Progenitor cell of endocrine pancreas (in vitro differentiated cells): ENCODE data around the gene SV2A. TPM values are rescaled to one million over a fixed set of nuclear protein-coding genes. Genes with fewer than 3 reads are reported as not detected.
"Not testable (repeated sequence)": the region's sequence is repeated elsewhere in the genome, so short reads cannot be mapped to it uniquely, and the experiment has no call there.

ENCODE experiments used
- DNase-seq: peaks from one replicate; pipeline ENCODE4 v3.0.0; 2021; ENCODE audit warnings: low spot score; ENCODE audit not compliant: unreplicated experiment
- H3K27ac Mint-ChIP-seq: 2 replicates; pipeline ENCODE4 v1.8.0; 2021; ENCODE audit warnings: mild to moderate bottlenecking, moderate library complexity, mixed read lengths
- H3K27me3 Mint-ChIP-seq: 2 replicates; pipeline ENCODE4 v1.8.0; 2021; ENCODE audit warnings: mixed read lengths
- H3K36me3 Mint-ChIP-seq: 2 replicates; pipeline ENCODE4 v1.8.0; 2022; ENCODE audit warnings: mixed read lengths; ENCODE audit not compliant: insufficient read depth
- H3K4me1 Mint-ChIP-seq: 2 replicates; pipeline ENCODE4 v1.8.0; 2021; ENCODE audit warnings: low read depth, mixed read lengths
- H3K4me3 Mint-ChIP-seq: 2 replicates; pipeline ENCODE4 v1.8.0; 2021; ENCODE audit warnings: low read depth, mild to moderate bottlenecking, moderate library complexity, mixed read lengths
- H3K9me3 Mint-ChIP-seq: 2 replicates; pipeline ENCODE4 v1.8.0; 2021; ENCODE audit warnings: low read depth, mixed read lengths
- CTCF ChIP-seq: fragments of 200-600 bp; sonication (generic); IDR thresholded peaks from one replicate; pipeline ENCODE4 v1.5.0; 2021; ENCODE audit warnings: antibody characterized with exemption, mild to moderate bottlenecking; ENCODE audit not compliant: unreplicated experiment
- total RNA-seq: library from RNA; stranded (reverse); gene quantifications from 2 replicates; pipeline ENCODE4 v1.2.1, GENCODE V29; 2021

Gene SV2A
- total RNA-seq, 1 donor from 2014 or later: 16.9 TPM

- no peak for DNase-seq
- Mint-ChIP-seq H3K27ac (no peak overlapping the region), H3K4me1 (peaks cover 10% of the 10 kb centered on the region), H3K36me3 (peaks cover 38% of the 10 kb centered on the region), H3K27me3 (no peaks in the 10 kb centered on the region), H3K9me3 (peaks cover 3% of the 10 kb centered on the region), H3K4me3 (no peak overlapping the region)
- no peak for TF ChIP-seq CTCF
These were observed 45.1 kb upstream of the SV2A start for GRCh38 chr1:149962736-149963135.

- H3K27me3 Mint-ChIP-seq: no peaks in the 10 kb centered on the region
- peaks cover 43% of the 10 kb centered on the region for H3K36me3 Mint-ChIP-seq
- no peak overlapping the region for H3K27ac Mint-ChIP-seq
- no peak for DNase-seq
- TF ChIP-seq CTCF: peak; percentile 79
- peaks cover 4% of the 10 kb centered on the region for H3K4me1 Mint-ChIP-seq
- H3K4me3 Mint-ChIP-seq: no peak overlapping the region
- H3K9me3 Mint-ChIP-seq: peaks cover 3% of the 10 kb centered on the region
These were observed 44.5 kb upstream of the SV2A start for GRCh38 chr1:149962039-149962647.

GRCh38 chr1:149957548-149957947, 39.9 kb upstream of the SV2A start:
- Mint-ChIP-seq H3K36me3 (peaks cover 69% of the 10 kb centered on the region), H3K9me3 (peaks cover 14% of the 10 kb centered on the region)
- H3K27me3 Mint-ChIP-seq, H3K27ac Mint-ChIP-seq, H3K4me3 Mint-ChIP-seq, H3K4me1 Mint-ChIP-seq, DNase-seq: not testable (repeated sequence)

GRCh38 chr1:149949911-149950310, 32.3 kb upstream of the SV2A start:
- DNase-seq: no peak
- Mint-ChIP-seq H3K4me3 (no peak overlapping the region), H3K9me3 (peaks cover 5% of the 10 kb centered on the region), H3K27me3 (no peaks in the 10 kb centered on the region), H3K27ac (peak overlapping the region; percentile 13), H3K36me3 (peaks cover 36% of the 10 kb centered on the region), H3K4me1 (no peaks in the 10 kb centered on the region)
- no peak for TF ChIP-seq CTCF

- Mint-ChIP-seq H3K4me1 (no peaks in the 10 kb centered on the region), H3K27me3 (no peaks in the 10 kb centered on the region), H3K4me3 (no peak overlapping the region), H3K36me3 (peaks cover 23% of the 10 kb centered on the region), H3K27ac (no peak overlapping the region), H3K9me3 (no peaks in the 10 kb centered on the region)
- TF ChIP-seq CTCF: no peak
- no peak for DNase-seq
These were observed 27.6 kb upstream of the SV2A start for GRCh38 chr1:149945206-149945605.

- no peak for DNase-seq
- H3K27me3 Mint-ChIP-seq: no peaks in the 10 kb centered on the region
- no peak for TF ChIP-seq CTCF
- H3K9me3 Mint-ChIP-seq: no peaks in the 10 kb centered on the region
- H3K27ac Mint-ChIP-seq: no peak overlapping the region
- peaks cover 18% of the 10 kb centered on the region for H3K36me3 Mint-ChIP-seq
- H3K4me1 Mint-ChIP-seq: peaks cover 9% of the 10 kb centered on the region
- H3K4me3 Mint-ChIP-seq: no peak overlapping the region
These were observed 25.2 kb upstream of the SV2A start for GRCh38 chr1:149942885-149943284.
